ENCODE measurements around the gene AGK. TPM values are rescaled to one million over a fixed set of nuclear protein-coding genes. Genes with fewer than 3 reads are reported as not detected.

Gene AGK
- total and polyA plus RNA-seq, 12 donors: 17.7 to 45.1 (median 38.3) TPM

DNA sequence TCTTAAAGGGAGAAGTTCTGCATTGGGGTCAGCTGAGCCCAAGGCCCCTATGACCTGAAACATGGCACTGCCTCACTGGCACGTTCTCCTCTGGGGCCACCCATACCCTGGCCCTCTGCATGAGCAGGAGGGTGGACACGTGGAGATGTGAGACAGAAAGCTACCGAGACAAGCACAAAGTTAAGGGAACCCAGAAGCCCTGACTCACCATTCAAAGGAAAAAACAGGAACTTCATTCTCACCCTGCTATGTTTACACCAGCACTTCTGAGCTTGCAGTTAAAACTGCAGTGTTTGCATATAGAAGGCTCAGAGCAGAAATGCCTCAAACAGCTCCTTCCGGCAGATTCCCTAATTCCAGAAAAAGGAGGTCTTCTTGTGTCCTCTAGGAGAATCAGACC is 109.0 kb downstream of the AGK start:
- no peaks in the 10 kb centered on the region for H3K9me3 ChIP-seq
- H3K4me3 ChIP-seq: no peak overlapping the region
- ATAC-seq (peak; percentile 28 to 82 (median 62)), DNase-seq (no peak)
- TF ChIP-seq, protein P1, sequence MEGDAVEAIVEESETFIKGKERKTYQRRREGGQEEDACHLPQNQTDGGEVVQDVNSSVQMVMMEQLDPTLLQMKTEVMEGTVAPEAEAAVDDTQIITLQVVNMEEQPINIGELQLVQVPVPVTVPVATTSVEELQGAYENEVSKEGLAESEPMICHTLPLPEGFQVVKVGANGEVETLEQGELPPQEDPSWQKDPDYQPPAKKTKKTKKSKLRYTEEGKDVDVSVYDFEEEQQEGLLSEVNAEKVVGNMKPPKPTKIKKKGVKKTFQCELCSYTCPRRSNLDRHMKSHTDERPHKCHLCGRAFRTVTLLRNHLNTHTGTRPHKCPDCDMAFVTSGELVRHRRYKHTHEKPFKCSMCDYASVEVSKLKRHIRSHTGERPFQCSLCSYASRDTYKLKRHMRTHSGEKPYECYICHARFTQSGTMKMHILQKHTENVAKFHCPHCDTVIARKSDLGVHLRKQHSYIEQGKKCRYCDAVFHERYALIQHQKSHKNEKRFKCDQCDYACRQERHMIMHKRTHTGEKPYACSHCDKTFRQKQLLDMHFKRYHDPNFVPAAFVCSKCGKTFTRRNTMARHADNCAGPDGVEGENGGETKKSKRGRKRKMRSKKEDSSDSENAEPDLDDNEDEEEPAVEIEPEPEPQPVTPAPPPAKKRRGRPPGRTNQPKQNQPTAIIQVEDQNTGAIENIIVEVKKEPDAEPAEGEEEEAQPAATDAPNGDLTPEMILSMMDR (IDR thresholded peaks at IDR 0.05): no peak
- intact Hi-C loops (cut with DNase I): loop anchor here in 1 of 10 donors (10.0 kb wide), 1 partner anchor 75 kb away; the partner anchor contains the start of gene SSBP1
- peaks cover 0 to 100% (median 33%) of the 10 kb centered on the region in 9 donors for H3K36me3 ChIP-seq
- H3K4me1 ChIP-seq: peaks cover 0 to 48% (median 1%) of the 10 kb centered on the region in 9 donors
- 80 to 86% methylated on average over 4 of the region's 4 CpGs for WGBS, 2 donors
- H3K27me3 ChIP-seq: no peaks in the 10 kb centered on the region
- peak overlapping the region in 1 of 10 donors; percentile 75 for H3K27ac ChIP-seq

DNA sequence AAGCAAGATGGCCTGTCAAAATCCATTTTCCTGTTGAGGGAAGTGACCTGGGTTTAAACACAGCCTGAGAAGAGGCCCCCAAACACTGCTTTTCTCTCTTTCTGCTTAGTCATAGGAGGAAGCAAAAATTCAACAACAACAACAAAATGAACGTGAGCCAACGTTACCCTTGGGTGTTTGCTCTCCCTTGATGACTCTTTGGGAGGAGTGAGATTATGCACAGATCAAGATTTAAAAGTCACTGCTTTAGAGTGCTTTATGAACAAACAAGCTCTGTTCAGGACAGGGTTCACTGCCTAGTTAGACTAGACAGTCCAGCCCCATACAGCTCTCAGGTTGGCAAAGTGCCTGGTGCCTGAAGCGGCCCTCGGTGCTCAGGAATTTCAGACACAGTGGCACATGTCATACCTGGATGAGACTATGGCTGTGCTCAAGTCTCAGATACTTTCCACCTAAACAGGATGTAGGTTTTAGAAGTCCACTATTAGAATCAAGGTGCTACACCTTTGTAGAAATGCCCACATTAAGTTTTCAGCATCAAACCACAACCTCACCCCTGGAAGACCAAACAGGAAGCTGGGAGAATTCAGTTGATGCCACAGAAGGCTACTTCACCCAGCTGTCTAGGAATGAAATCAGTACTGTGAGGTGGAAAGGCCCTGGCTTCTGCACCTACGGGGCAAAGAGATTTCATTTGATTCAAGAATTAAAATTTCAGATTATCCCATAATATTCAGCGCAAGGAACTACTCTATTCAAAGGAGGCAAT is 112.1 kb downstream of the AGK start:
- peak overlapping the region in 2 of 10 donors; percentile 25 to 75 for H3K27ac ChIP-seq
- no peak overlapping the region for H3K4me3 ChIP-seq
- peaks cover 0 to 92% (median 25%) of the 10 kb centered on the region in 9 donors for H3K36me3 ChIP-seq
- peaks cover 0 to 48% (median 0%) of the 10 kb centered on the region in 9 donors for H3K4me1 ChIP-seq
- H3K9me3 ChIP-seq: no peaks in the 10 kb centered on the region
- H3K27me3 ChIP-seq: no peaks in the 10 kb centered on the region
- peak in 6 of 8 donors; percentile 25 to 39 (median 32) for ATAC-seq
- WGBS, 2 donors: 57 to 65% methylated on average over 6 of the region's 6 CpGs
- intact Hi-C loops (cut with DNase I): loop anchor here in 1 of 10 donors (10.0 kb wide), 1 partner anchor 72 kb away; the partner anchor contains the start of gene SSBP1
- TF ChIP-seq, protein P1 (IDR thresholded peaks at IDR 0.05): no peak
- DNase-seq: no peak

DNA sequence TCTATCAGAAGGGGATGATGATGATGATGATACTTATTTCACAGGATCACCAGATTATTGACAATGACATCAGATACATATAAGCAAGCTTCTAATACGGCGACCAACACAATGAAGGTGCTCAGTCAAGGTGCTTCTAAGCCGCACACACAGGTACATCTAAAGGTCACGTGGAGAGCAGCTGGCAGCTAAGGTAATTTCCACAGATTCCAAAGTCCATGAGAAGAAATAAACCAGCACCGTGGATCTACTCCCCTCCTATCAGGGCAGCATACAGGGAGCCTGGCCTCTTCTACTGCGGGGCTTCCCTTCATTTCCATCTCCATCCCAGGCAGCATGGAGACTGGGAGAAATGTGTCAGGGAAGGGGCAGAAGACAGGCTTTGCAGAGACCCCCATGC is 113.2 kb downstream of the AGK start:
- intact Hi-C loops (cut with DNase I): loop anchor here in 1 of 10 donors (10.0 kb wide), 1 partner anchor 70 kb away; the partner anchor contains the start of gene SSBP1
- Histone ChIP-seq H3K27ac (no peak overlapping the region), H3K4me1 (peaks cover 0 to 43% (median 0%) of the 10 kb centered on the region in 9 donors), H3K9me3 (no peaks in the 10 kb centered on the region), H3K36me3 (peaks cover 0 to 80% (median 25%) of the 10 kb centered on the region in 9 donors), H3K27me3 (no peaks in the 10 kb centered on the region), H3K4me3 (no peak overlapping the region)
- DNase-seq (no peak), ATAC-seq (no peak)
- WGBS, 2 donors: 92 to 93% methylated on average over 6 of the region's 6 CpGs
- TF ChIP-seq, protein P1 (IDR thresholded peaks at IDR 0.05): no peak

DNA sequence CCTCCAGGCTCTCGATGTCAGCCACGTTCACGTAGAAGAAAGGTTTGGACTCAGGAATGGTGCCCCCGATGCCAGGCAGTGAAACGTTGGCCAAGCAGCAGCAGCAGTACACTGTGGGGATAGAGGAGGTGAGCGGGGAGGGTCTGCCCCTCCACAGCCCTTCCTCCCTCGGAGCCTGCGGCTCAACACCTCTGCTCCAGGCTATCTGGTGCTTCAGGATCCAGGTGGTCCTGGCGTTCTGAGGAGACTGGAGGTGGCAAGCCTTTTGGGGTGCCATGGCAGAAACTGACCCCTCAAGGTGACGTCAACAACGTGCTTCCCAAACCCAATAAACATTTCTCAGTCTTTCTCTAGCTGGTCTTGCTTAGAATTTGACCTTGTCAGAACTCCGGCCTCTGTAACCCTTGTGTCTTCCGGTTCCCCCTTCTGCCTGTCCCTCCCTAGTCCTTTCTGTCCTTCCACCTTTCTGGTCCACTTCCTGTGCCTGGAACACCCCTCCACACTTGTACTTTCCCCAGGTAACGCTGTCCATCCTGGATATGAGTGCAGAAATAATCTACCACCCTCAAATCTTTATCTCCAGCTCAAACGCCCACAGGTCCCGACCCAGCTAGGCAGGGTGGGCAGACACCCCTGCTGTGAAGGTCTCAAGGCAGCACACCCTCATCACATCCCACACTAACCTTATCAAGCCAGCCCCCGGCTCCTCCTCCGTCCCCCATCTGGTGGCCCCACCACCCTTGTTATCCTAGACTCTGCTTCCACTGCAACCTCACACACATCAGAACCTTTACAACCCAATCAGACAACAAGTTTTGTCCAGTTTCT is 114.2 kb downstream of the AGK start:
- Histone ChIP-seq H3K27me3 (no peaks in the 10 kb centered on the region), H3K4me3 (no peak overlapping the region), H3K27ac (no peak overlapping the region), H3K9me3 (no peaks in the 10 kb centered on the region), H3K4me1 (peaks cover 0 to 35% (median 0%) of the 10 kb centered on the region in 9 donors), H3K36me3 (peaks cover 0 to 74% (median 19%) of the 10 kb centered on the region in 9 donors)
- WGBS, 2 donors: 90% methylated on average over 18 of the region's 18 CpGs
- DNase-seq (no peak), ATAC-seq (peak in 1 of 8 donors; percentile 45)
- intact Hi-C loops (cut with DNase I): loop anchor here in 1 of 10 donors (10.0 kb wide), 1 partner anchor 69 kb away; the partner anchor contains the start of gene SSBP1
- TF ChIP-seq, protein P1 (IDR thresholded peaks at IDR 0.05): no peak

Measured in heart right ventricle (tissue), 16 donors.